H1 (cell line): ENCODE data around the gene DUXA.

Experiments
- CBX8 ChIP-seq: fragments of 300-800, 300-1000 bp; sonication (generic); IDR thresholded peaks from 2 replicates; pipeline ENCODE4 v1.7.1; 2016; ENCODE audit warnings: low read depth, low read length, borderline replicate concordance
- CTCF ChIP-seq, 3 experiments: IDR thresholded peaks; 1 replicate in 2 of 3; 2 replicates in 1 of 3; pipeline versions ENCODE4 v1.5.1 to v1.6.1; 2011; ENCODE audit warnings: low read length in 3 of 3, mild to moderate bottlenecking in 3 of 3, inconsistent platforms in 2 of 3, low read depth in 1 of 3, moderate library complexity in 1 of 3; ENCODE audit not compliant: insufficient read depth in 1 of 3; ENCODE audit errors: control extremely low read depth in 1 of 3
- EP300 ChIP-seq, 2 experiments: IDR thresholded peaks; 1 replicate in 1 of 2; 2 replicates in 1 of 2; pipeline ENCODE4 v1.6.1; 2011 to 2012; ENCODE audit warnings: low read depth in 2 of 2, low read length in 2 of 2, mild to moderate bottlenecking in 2 of 2, borderline replicate concordance in 1 of 2, inconsistent platforms in 1 of 2, moderate library complexity in 1 of 2
- GABPA ChIP-seq: IDR thresholded peaks from 2 replicates; pipeline ENCODE4 v1.6.1; 2011; ENCODE audit warnings: mild to moderate bottlenecking, low read length, moderate library complexity, borderline replicate concordance; ENCODE audit not compliant: insufficient read depth
- HDAC2 ChIP-seq, 2 experiments: fragments of 300-600 bp in 1 of 2; sonication (generic) in 1 of 2; IDR thresholded peaks; 2 replicates each; pipeline ENCODE4 v1.6.1; 2011 to 2012; ENCODE audit warnings: low read depth in 2 of 2, low read length in 2 of 2, mild to moderate bottlenecking in 2 of 2, moderate library complexity in 2 of 2, borderline replicate concordance in 1 of 2, inconsistent platforms in 1 of 2
- JUN ChIP-seq: IDR thresholded peaks from 2 replicates; pipeline ENCODE4 v1.6.1; 2011; ENCODE audit warnings: low read depth, mild to moderate bottlenecking, improper control_type of control experiment, low read length
- POLR2A ChIP-seq, 2 experiments: IDR thresholded peaks; 1 replicate in 1 of 2; 2 replicates in 1 of 2; pipeline ENCODE4 v1.6.1; 2011; ENCODE audit warnings: low read depth in 2 of 2, low read length in 2 of 2, mild to moderate bottlenecking in 2 of 2; ENCODE audit errors: control extremely low read depth in 1 of 2
- SIN3A ChIP-seq, 2 experiments: IDR thresholded peaks in 1 of 2; conservative IDR thresholded peaks in 1 of 2; 2 replicates each; pipeline ENCODE4 v1.6.1; 2011 to 2012; ENCODE audit warnings: low read length in 2 of 2, improper control_type of control experiment in 1 of 2, low read depth in 1 of 2, mild to moderate bottlenecking in 1 of 2

GRCh38 chr19:57135797-57136196 is 31.5 kb downstream of the DUXA start:
- no peak for TF ChIP-seq CTCF (IDR thresholded peaks at IDR 0.05; ENCODE audit: control extremely low read depth in 1 of 3, insufficient read depth in 1 of 3, low read depth in 1 of 3, low read length in 3 of 3)
- TF ChIP-seq CBX8, result no peak
- no peak for TF ChIP-seq GABPA
- no peak for TF ChIP-seq HDAC2 (IDR thresholded peaks at IDR 0.05; ENCODE audit: borderline replicate concordance in 1 of 2, low read depth in 2 of 2, low read length in 2 of 2)
- TF ChIP-seq SIN3A (conservative IDR thresholded peaks at IDR 0.05 in 1 of 2, IDR thresholded peaks at IDR 0.05 in 1 of 2; ENCODE audit: low read depth in 1 of 2, low read length in 2 of 2), result no peak
- no peak for TF ChIP-seq POLR2A (IDR thresholded peaks at IDR 0.05; ENCODE audit: control extremely low read depth in 1 of 2, low read depth in 2 of 2, low read length in 2 of 2)
- TF ChIP-seq EP300 (IDR thresholded peaks at IDR 0.05; ENCODE audit: borderline replicate concordance in 1 of 2, low read depth in 2 of 2, low read length in 2 of 2), result no peak
- no peak for TF ChIP-seq JUN
